ENCODE results near the gene WDR77. TPM values are rescaled to one million over a fixed set of nuclear protein-coding genes. Genes with fewer than 3 reads are reported as not detected.

The WDR77 gene
- total and polyA plus RNA-seq, 2 of the 13 experiments (the other 11 are each of a cell fraction or from before 2014, with no cell fraction given) = 90.6 to 108 TPM

DNA sequence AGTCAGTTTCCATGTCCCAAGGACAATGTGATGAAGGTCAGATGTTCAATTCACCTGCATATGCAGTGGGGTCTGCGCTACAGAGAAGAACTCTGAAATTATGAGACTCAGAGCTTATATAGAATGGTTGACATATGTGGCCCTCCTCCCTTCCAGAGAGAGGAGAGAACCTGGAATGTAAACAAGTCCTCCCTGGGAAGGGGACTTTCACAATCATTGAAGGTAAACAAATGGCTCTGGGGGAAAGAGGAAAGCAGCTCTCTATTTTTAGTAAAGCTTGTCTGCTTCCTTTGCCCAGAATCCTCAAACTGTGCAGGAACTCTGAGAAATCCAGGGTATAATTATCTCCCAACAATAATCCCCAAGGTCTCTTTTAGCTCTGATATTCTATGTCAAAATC, 31.3 kb downstream of the WDR77 start (continued):
- TF ChIP-seq, protein P1, sequence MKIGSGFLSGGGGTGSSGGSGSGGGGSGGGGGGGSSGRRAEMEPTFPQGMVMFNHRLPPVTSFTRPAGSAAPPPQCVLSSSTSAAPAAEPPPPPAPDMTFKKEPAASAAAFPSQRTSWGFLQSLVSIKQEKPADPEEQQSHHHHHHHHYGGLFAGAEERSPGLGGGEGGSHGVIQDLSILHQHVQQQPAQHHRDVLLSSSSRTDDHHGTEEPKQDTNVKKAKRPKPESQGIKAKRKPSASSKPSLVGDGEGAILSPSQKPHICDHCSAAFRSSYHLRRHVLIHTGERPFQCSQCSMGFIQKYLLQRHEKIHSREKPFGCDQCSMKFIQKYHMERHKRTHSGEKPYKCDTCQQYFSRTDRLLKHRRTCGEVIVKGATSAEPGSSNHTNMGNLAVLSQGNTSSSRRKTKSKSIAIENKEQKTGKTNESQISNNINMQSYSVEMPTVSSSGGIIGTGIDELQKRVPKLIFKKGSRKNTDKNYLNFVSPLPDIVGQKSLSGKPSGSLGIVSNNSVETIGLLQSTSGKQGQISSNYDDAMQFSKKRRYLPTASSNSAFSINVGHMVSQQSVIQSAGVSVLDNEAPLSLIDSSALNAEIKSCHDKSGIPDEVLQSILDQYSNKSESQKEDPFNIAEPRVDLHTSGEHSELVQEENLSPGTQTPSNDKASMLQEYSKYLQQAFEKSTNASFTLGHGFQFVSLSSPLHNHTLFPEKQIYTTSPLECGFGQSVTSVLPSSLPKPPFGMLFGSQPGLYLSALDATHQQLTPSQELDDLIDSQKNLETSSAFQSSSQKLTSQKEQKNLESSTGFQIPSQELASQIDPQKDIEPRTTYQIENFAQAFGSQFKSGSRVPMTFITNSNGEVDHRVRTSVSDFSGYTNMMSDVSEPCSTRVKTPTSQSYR (CRISPR knock-in tag; IDR thresholded peaks at IDR 0.05; ENCODE audit: borderline replicate concordance) = peak; percentile 43; the same call in 1 of the 2 replicates
- TF ChIP-seq CBX5 (CRISPR knock-in tag; IDR thresholded peaks at IDR 0.05; ENCODE audit: borderline replicate concordance) = no peak
- no peak for TF ChIP-seq ZNF121 (CRISPR knock-in tag; IDR thresholded peaks at IDR 0.05)
- no peak for TF ChIP-seq ZFP36L1 (CRISPR knock-in tag; IDR thresholded peaks at IDR 0.05)
- no peak for TF ChIP-seq NFE2 (CRISPR knock-in tag; IDR thresholded peaks at IDR 0.05)
- TF ChIP-seq PAF1 (CRISPR knock-in tag; IDR thresholded peaks at IDR 0.05) = no peak
- no peak for TF ChIP-seq HMG20B (CRISPR knock-in tag; conservative IDR thresholded peaks at IDR 0.05)
- no peak for TF ChIP-seq ZNF557 (CRISPR knock-in tag; IDR thresholded peaks at IDR 0.05)
- TF ChIP-seq, protein P2, sequence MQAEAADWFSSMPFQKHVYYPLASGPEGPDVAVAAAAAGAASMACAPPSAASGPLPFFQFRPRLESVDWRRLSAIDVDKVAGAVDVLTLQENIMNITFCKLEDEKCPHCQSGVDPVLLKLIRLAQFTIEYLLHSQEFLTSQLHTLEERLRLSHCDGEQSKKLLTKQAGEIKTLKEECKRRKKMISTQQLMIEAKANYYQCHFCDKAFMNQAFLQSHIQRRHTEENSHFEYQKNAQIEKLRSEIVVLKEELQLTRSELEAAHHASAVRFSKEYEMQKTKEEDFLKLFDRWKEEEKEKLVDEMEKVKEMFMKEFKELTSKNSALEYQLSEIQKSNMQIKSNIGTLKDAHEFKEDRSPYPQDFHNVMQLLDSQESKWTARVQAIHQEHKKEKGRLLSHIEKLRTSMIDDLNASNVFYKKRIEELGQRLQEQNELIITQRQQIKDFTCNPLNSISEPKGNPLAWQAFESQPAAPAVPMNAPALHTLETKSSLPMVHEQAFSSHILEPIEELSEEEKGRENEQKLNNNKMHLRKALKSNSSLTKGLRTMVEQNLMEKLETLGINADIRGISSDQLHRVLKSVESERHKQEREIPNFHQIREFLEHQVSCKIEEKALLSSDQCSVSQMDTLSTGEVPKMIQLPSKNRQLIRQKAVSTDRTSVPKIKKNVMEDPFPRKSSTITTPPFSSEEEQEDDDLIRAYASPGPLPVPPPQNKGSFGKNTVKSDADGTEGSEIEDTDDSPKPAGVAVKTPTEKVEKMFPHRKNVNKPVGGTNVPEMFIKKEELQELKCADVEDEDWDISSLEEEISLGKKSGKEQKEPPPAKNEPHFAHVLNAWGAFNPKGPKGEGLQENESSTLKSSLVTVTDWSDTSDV (CRISPR knock-in tag; IDR thresholded peaks at IDR 0.05) = no peak
- no peak for TF ChIP-seq MLLT10 (CRISPR knock-in tag; IDR thresholded peaks at IDR 0.05)
- no peak for TF ChIP-seq NFIB (CRISPR knock-in tag; IDR thresholded peaks at IDR 0.05; ENCODE audit: borderline replicate concordance)
- TF ChIP-seq, protein P3, sequence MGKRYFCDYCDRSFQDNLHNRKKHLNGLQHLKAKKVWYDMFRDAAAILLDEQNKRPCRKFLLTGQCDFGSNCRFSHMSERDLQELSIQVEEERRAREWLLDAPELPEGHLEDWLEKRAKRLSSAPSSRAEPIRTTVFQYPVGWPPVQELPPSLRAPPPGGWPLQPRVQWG (CRISPR knock-in tag; IDR thresholded peaks at IDR 0.05; ENCODE audit: borderline replicate concordance, low read depth) = no peak
- peak; percentile 69 for TF ChIP-seq NCOA2 (CRISPR knock-in tag; IDR thresholded peaks at IDR 0.05)
- no peak for TF ChIP-seq AGO2 (optimal IDR thresholded peaks at IDR 0.05; ENCODE audit: low read depth, low read length)
- 0 out of 2 replicates have a peak, but pooled peaks have one; percentile 60 for TF ChIP-seq ZNF292 (CRISPR knock-in tag; IDR thresholded peaks at IDR 0.05; ENCODE audit: borderline replicate concordance, low read depth)
- TF ChIP-seq MIER2 (CRISPR knock-in tag; IDR thresholded peaks at IDR 0.05) = 0 out of 2 replicates have a peak, but pooled peaks have one; percentile 28
- no peak for TF ChIP-seq KDM3A (CRISPR knock-in tag; IDR thresholded peaks at IDR 0.05; ENCODE audit: low read depth)
- TF ChIP-seq PHF5A (CRISPR knock-in tag; IDR thresholded peaks at IDR 0.05; ENCODE audit: low read depth, unreplicated experiment) = no peak
- TF ChIP-seq FOXC1 (CRISPR knock-in tag; IDR thresholded peaks at IDR 0.05; ENCODE audit: borderline replicate concordance) = no peak
- TF ChIP-seq PAWR (CRISPR knock-in tag; IDR thresholded peaks at IDR 0.05; ENCODE audit: borderline replicate concordance) = no peak
- TF ChIP-seq TCF12 (IDR thresholded peaks at IDR 0.05) = no peak
- no peak for TF ChIP-seq TCF12 (CRISPR knock-in tag; IDR thresholded peaks at IDR 0.05)
- TF ChIP-seq JARID2 (CRISPR knock-in tag; IDR thresholded peaks at IDR 0.05; ENCODE audit: insufficient replicate concordance) = no peak
- no peak for TF ChIP-seq NFE2L1 (CRISPR knock-in tag; IDR thresholded peaks at IDR 0.05; ENCODE audit: borderline replicate concordance)
- no peak for TF ChIP-seq ZNF431 (CRISPR knock-in tag; IDR thresholded peaks at IDR 0.05; ENCODE audit: borderline replicate concordance, low read depth)
- TF ChIP-seq ZNF230 (CRISPR knock-in tag; IDR thresholded peaks at IDR 0.05) = no peak
- no peak for TF ChIP-seq XBP1 (CRISPR knock-in tag; IDR thresholded peaks at IDR 0.05)
- no peak for TF ChIP-seq SALL2 (CRISPR knock-in tag; IDR thresholded peaks at IDR 0.05)

Data from HepG2 (cell line).